Retina (tissue), 1 donor: ENCODE measurements around the gene PLCB4.

ENCODE experiments used
- DNase-seq: peaks from one replicate; pipeline ENCODE4 v3.0.0-alpha.2; 2016

PLCB4 gene

DNA sequence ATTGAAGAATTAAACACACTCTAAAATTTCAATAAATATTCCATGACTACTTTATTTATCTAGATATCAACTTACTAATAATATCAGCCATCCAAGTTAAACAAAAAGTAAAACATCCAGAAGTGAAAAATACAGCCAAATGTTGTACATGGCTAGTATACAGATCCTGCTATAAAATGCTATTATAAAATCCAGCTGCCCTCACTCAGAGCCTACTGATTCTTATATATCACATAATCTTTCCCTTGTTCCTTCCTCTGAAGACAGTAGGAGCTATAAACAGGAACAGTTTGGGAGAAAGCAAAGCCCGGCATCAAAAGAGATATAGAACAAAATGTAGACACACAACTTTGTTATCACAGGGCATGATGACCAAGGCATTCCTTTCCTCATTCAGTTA is 212.9 kb downstream of the PLCB4 start:
- DNase-seq, result no peak

DNA sequence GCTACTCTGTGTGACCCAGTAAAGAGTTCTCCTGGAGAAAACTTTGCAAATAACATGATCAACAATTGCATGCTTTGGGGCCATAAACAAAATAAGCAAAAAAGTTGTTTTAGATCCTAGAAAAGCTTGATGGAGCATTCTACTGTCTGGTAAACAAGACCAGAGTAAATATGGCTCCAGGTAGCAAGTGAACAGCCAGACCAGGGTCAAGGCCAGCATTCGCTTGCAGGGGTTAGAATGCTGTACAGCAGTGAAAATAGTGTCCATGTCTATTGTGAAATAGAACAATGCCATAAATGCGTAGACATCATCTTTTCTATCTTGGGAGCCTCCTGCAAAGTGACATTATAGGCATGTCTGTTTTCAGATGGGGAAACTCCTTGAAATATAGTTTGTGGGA is 216.7 kb downstream of the PLCB4 start:
- no peak for DNase-seq

DNA sequence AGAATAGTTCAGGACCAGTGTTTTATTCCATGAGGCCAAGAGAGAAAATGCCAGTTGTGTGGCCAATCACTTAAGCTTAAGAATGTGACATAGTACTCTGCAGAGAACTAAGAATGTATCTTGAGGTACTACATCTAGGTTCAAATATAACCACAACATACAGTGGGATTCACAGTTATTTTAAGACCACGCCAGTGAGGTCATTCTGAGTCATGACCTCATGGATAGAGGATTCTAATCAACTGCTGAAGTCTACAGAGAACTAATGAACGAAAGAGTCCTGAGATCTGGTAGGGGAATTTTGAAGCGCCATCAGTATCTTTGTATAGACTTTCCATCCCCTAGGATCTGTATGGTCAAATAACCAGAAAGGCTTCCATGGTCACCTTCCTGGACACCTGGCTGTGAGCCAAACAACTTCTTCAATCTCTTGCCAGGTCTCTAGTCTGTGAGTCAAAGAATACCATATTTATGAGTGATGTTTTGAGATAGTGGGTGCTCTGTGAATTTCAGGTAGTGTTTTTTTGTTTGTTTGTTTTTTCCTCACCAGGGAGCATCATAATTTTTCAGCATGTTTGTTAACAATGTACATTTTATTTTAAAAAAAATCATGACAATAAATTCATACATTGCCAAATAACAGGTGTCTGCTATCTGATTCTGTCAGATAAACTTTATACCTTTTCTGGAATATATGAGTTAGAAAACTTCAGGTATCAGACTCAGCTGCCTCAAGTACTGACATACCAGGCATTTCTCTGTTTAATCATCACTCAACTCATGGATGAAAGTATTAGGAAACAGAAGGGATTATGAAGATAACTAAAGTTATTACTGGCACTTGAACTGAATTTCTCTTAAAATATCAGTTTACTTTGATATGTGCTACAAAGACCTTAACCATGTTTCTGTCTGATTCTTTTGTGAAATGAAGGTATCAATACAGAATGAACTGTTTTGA is 217.9 kb downstream of the PLCB4 start:
- no peak for DNase-seq

DNA sequence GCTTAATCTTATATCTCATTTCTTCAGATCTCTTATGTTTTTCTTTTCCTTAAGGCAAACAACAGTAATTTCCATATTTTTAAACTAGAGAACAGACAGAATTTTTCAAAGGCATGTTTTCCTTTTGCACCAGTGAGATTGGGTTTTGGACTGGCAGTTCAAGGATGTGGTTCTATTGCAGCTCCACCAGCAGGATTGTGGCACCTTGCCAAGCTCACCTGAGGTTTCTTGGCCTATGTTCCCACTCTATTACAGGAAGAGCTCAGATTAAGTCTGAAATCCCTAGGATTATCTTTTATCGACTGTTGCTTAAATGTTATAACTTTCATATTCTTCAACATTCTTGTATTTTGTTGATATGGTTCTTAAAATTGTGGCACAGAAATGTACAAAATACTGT is 218.9 kb downstream of the PLCB4 start:
- no peak for DNase-seq

DNA sequence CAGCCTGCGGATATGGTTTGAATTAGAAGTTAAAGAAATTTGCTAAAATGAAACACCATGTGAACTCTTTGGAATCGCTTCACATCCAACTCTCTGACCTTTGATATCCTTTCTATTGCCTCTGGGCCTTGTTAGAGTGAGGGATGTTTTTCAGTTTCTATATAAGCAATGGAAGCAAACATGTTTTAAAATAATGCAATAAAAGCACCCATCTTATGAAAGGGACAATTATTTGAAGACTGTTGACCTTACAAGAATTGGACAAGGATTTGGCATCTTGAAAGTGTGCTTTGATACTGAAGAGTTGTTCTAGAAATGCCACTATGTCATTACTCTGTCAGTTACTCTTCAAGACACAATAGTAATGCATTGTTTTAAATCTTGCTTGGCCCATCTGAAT is 221.4 kb downstream of the PLCB4 start:
- DNase-seq, result no peak

DNA sequence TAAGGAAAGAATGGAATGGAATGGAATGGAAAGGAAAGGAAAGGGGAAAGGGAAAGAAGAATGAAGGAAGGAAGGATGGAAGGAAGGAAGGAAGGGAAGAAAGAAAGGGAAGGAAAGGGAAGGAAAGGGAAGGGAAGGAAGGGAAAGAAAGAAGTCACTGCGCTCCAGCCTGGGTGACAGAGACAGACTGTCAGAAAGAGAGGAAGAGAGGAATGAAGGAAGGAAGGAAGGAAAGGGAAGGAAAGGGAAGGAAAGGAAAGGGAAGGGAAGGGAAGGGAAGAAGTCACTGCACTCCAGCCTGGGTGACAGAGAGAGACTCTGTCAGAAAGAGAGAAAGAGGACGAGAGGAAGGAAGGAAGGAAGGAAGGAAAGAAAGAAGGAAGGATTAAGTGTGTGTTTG is 224.3 kb downstream of the PLCB4 start:
- no peak for DNase-seq

DNA sequence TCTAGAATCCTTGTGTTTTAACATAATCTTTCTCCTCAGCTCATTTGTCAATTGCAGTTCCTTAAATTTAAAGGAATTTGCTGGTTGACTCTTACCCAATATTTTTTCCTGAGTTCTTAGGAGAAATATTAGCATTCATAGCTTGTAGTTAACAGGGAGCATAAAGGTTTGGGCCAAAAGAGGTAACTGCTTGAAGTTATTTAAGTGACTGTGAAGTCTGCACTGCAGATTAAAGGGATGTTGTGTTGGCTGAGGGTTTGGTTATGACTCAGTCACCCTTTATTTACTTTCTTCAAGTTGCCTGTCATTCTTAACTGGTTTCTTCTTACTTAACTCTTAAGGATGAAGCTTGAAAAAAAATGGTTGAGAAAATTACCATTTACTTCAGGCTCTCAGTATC is 225.2 kb downstream of the PLCB4 start:
- DNase-seq, result no peak

DNA sequence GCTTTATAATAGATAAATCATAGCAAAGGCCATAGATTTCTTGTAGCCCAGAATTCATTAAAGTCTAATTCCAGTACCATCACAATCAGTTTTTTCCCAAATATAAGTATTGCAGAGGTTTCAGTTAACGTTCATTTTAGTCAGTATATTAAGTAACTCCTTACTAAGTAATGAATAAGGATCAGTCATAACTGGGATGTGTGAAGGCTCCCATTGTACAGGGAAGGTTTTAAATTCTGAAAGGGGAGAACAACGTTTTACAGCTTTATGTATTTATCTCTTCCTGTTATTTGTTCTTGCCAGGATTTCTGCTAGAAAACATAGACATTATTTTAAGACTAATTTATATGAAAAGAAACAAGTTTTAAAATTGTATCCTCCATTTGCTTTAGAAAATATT is 230.0 kb downstream of the PLCB4 start:
- no peak for DNase-seq

DNA sequence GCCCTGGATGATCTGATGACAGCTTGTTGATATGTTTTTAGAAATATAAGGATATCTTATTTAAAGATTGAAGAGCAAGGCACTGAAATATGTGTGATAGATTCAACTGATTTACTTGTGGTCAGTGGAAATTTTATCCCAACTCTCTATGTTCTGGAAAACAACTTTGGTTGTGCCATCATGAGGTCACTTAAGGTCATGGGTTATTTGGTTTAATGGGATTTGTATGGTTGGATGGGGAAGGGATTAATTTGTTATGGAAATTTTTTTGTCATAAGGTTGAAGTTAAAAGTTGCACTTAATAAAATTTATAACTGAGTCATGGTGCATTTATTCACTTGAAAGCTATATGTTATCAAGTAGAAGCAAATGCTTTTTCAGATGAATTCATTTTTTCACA is 231.2 kb downstream of the PLCB4 start:
- DNase-seq, result no peak

DNA sequence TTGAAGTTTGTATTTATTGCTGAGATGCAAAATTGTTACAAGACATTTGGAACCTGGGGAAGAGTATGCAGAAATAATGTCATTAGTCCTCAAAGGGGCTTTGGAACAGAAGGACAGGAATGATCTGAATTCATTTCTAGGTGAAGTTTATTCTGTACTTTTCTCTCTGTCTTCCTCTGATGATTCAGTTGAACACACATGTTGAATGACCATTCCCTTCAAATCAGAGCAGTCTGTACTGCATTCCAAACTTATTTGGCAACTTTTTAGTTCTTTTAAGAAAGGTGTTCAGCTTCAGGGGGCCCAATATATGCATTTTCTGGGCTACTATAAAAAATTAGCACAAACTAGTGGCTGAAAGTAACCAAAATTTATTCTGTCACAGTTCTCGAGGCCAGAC is 231.6 kb downstream of the PLCB4 start:
- no peak for DNase-seq

DNA sequence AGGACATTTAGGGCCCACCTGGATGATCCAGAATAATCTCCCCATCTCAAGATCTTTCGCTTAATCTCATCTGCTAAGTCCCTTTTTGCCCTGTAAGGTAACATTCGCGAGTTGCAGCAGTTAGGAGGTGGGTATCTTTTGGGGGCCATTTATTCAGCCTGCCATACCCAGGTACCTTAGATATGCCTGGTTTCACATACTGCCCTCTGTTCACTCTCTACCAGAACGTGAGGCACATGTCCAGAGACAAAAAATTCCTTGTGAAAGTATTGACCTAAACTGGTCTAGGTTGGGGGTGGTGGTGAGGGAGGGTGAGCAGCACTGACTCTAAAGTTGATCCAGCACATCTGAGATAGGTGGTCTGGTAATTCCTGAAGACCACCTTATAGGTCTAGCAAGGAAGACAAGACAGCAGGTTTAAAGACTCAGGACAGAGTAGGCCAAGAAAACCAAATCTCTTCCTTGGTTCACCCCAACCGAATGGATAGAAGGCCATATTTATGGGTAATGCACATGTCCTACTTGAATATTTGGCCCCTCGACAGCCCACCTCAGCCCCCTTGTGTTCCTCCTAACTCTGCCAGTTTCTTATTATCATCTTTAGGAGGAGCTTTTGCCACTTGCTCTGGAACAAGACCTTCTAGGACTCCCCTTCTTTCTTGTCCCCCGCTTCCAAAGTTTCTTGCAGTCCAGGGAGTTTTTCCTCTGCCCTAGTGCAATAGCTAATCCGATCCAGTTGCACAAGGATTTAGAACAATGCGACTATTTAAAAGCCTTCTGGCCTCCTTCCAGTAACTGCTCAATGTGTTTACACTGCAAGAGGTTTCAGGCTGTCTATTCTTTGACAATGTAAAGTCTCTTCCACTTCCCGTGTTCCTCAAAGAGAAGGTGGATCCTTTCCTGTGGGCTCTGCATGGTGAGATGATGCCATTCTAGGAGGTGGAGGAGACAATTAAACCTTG is 232.5 kb downstream of the PLCB4 start:
- no peak for DNase-seq

DNA sequence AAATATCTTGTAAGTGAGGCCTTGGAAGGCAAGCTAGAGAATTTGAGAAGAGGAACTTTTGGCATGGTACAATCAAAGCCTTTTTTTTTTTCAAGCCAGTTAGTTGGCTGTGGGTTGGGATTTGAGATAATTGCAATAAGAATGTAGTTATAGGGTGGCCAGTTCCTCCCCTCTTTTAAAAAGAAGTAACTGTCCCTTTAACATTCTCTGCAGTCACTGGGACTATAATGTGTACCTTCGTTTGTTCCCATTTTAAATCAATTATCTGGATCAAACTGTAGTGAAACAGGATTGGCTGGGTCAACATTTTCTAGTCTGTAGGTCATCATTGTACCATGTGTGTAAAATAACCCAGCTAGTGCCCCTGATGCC is 233.2 kb downstream of the PLCB4 start:
- no peak for DNase-seq

DNA sequence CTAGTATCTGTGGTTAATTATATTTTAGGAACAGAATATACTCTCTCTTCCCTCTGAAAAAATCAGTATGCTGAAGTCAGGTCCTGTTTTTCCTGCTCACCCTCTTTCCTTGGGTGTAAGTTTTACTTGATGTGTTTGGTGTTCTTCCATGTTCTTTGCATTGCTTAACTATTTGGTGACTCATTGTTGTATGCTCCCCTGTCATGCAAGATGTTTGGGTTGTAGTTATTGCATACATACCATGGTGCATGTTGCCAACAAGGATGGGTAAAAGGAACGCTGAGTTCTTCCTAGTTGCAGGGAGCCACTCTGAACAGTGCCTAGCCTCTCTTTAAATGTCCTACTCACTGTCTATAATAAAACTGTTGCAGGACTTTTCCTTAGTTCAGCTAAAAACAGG is 237.6 kb downstream of the PLCB4 start:
- DNase-seq, result no peak

DNA sequence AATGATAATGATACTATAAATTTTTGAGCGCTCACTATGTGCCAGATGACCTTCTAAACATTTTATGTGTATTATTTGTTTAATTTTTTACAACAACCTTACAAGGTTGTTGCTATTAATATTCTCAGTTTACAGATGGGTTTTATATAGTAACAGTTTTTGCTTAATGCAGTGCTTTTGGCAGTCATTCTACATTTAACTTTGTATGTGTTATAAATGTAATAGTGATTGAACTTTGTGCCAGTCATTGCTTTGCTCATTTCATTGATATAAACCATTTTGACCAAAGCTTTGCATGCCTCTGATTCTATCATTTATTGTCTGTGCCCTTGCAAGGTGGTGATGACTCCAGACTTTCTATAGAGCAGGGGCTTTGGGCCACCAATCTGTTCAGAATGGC is 239.2 kb downstream of the PLCB4 start:
- no peak for DNase-seq

DNA sequence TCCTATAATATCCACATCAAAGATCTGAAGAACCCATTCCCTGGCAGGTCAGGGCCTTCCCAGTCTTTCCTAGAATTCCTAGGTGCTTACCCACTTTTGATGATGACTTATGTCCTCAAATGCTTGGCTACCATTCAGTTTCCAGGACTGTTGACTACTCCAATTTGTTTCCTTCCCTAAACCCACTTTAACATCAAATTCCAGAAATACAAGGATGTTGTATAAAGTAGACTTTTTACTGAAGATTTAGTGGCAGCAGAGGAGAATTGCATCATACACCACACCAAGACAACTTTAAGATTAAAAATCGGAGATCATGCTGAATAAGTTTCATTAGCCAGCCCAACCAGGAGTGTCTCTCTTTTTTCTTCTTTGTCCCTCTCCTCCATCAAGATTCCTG is 242.2 kb downstream of the PLCB4 start:
- no peak for DNase-seq

DNA sequence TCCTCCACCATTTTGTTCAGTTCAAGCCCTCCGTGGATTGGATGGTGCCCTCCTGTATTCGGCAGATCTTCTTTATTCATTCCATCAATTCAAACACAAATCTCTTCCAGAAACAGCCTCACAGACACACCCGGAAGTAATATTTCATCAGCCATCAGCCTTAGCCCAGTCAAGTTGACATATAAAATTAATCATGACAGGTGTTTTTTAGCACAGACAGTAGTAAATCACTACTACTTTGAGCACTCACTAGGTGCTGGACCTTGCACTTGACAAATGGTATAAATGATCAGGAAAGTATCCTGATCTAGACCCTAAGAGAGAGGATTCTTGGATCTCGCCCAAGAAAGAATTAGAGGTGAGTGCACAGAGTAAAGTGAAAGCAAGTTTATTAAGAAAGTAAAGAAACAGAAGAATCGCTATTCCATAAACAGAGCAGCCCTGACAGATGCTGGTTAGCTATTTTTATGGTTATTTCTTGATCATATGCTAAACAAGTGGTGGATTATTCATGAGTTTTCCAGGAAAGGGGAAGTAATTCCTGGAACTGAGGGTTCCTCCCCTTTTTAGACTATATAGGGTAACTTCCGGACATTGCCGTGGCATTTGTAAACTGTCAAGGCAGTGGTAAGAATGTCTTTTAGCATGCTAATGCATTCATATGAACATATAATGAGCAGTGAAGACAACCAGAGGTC is 250.9 kb downstream of the PLCB4 start:
- DNase-seq, result no peak

DNA sequence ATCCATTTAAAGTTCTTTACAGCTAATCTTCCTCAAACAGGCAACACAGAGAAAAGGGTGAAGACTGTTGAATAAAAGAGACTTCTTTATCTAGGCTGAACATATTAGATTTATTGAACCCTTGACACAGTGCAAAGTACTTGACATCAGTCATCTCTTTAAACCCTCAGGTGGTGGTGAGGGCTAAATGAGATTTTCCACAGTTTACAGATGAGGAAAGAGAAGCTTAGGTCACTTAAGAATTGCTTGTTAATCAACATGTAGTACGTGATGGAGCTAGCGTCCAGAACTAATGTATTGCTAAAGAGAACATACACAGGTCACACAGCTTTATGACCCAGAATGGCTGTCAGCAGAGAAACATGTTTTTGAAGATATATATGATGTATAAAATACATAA is 252.1 kb downstream of the PLCB4 start:
- no peak for DNase-seq

DNA sequence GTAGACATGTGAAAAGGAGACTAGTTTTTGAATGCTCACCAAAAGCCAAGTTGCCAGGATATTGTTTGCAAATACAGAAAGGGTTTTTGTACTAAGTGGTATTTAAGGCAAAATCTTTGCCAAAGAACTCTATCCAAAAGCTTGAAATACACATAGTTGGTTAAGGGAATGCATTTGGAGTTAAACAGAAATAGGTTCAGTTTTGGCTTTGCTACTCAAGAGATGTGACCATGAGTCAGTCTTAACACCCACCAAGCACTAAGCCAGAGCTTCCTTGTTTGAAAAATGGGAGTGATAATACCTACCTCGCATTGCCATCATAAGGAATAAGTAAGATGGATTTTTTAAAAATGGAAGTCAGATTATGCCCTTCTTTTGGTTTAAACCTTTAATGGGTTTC is 253.8 kb downstream of the PLCB4 start:
- DNase-seq, result no peak

DNA sequence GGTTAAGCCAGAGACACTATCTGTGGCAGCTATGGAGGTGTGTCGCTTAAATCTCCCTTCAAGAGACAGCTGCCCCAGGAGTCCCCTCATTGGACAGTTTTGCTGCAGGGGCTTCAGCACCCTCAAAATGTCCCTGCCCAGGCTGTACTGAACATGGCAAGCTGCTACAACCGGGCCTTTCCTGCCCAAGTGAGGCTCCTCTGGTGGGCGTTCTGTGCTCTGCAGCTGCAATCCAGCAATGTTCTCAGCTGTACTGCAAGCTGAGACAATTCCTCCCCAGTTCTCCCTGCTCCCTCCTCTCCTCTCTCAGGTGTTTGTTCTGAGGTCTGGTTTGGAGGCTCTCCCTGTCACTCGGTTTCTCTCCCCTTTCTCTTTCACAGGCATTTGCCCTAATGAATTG is 254.7 kb downstream of the PLCB4 start:
- no peak for DNase-seq

DNA sequence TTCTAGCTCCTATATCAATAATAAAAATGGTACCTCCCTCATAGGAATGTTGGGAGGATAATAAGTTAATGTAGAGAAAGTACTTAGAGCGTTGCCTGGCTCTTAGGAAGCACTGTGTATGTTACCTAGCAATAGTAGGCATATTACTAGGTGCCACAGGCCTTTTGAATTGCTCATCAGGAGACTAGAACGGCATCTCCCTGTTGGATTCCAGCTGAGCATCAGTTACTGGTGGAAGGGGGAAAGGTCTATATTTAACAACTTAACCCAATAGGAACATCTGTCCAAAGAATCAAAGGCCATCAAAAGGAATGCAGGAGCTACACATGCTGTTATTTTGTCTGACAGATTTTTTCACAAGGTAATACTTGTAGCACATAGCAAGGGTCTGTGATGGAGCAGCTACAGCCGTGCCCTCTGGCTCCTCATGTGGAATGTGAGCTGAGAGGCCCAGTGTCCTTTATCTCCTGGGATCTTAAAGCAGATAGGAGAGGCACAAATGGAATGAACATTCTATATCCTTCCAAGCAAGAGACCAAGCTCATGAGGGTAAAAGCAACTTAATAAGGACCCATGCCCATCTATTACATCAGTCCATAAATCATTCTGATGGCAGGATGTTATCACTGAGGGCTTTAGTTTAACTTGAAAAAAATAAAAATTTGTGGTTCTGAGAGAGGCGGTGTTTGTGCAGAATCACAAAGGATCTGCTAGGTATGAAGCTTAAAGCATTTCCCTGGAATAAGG is 260.6 kb downstream of the PLCB4 start:
- no peak for DNase-seq

DNA sequence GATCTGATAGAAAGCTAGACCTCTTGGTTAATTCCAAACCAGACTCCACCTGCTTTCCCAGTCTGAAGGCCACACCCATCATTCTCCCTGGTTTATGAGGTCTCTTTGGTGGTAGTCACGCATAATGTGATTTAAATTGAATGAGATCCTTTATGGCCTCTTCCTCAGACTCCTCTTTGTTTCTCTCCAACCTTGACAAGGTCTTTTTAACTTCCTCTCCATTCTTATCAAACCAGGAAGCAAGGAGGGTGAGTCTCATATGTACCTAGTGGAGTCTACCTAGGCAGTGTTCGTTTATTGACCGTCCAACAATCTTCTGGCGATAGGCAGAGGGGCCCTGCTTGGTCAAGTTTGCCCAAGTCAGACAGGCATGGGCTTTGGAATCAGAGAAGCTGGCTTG is 261.3 kb downstream of the PLCB4 start:
- DNase-seq, result no peak

DNA sequence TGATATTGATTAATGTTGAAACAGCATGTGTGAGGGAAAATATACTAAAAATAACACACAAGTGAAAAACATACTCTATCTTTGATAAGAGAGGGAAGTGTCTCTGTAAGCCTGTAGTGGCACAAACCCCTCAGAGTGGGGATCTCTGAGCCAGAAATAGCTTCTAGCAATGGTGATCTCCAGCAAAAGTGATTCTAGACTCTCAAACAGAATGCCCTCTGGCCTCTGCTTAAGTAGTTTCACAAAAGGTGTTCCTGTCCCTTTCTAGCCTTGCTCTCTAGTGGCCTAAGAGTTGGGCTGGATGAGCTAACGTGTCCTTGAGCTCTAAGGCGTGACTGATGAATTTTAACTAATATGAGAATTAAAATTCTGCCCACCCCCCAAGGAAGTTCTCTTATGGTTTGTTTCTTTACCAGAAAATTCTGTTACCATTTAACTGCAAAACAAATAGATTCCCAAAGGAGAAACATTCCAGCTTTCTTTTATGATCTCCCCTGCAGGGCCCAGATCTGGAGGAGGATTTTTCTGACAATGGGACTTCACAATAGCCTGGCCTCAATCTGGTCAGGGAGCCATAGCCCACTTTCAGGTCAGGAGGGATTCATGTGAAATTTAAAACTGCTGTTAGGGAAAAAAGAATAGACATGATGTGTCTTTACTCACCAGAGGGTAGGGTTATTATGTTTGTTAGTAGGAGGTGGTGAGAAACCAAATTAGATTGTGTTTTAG is 263.0 kb downstream of the PLCB4 start:
- DNase-seq, result peak; percentile 45
